Left lobe of liver (tissue), 1 donor: Measurements from ENCODE around the gene P4HTM. TPM values are rescaled to one million over a fixed set of nuclear protein-coding genes. Genes with fewer than 3 reads are reported as not detected.

Source experiments
- total RNA-seq: library from RNA; stranded (reverse); gene quantifications from one replicate; pipeline ENCODE4 v1.2.1, GENCODE V29; 2021
- donor health status: DM: no; HTN: yes; CAD: no.

Gene P4HTM
- total RNA-seq, 1 donor from 2014 or later = 13.7 TPM

Other genes starting within 250 kb of the P4HTM start
- 46.6 TPM for gene PRKAR2A, start 142.4 kb upstream of the P4HTM start, total RNA-seq
- 84.1 TPM for gene SLC25A20, start 91.4 kb upstream of the P4HTM start, total RNA-seq
- gene ARIH2, start 71.4 kb upstream of the P4HTM start, total RNA-seq = 41.0 TPM
- 79.5 TPM for gene WDR6, start 17.1 kb downstream of the P4HTM start, total RNA-seq
- 8.6 TPM for gene DALRD3, start 28.3 kb downstream of the P4HTM start, total RNA-seq
- 44.2 TPM for gene NDUFAF3, start 31.9 kb downstream of the P4HTM start, total RNA-seq
- gene IMPDH2, start 39.2 kb downstream of the P4HTM start, total RNA-seq = 38.6 TPM
- 33.4 TPM for gene QRICH1, start 103.8 kb downstream of the P4HTM start, total RNA-seq
- gene QARS1, start 114.5 kb downstream of the P4HTM start, total RNA-seq = 105 TPM
- 37.1 TPM for gene USP19, start 130.6 kb downstream of the P4HTM start, total RNA-seq
- 172 TPM for gene LAMB2, start 142.8 kb downstream of the P4HTM start, total RNA-seq
- gene CCDC71, start 176.1 kb downstream of the P4HTM start, total RNA-seq = 9.2 TPM
- 14.0 TPM for gene KLHDC8B, start 181.4 kb downstream of the P4HTM start, total RNA-seq